ENCODE measurements around the gene CHTF8. TPM values are rescaled to one million over a fixed set of nuclear protein-coding genes. Genes with fewer than 3 reads are reported as not detected.
A peak's percentile ranks its signal among the peaks of the same experiment; 100 is the strongest.
"Not testable (repeated sequence)": the region's sequence is repeated elsewhere in the genome, so short reads cannot be mapped to it uniquely, and the experiment has no call there.

The CHTF8 gene
- total RNA-seq, 1 donor from 2014 or later = 66.1 TPM

DNA sequence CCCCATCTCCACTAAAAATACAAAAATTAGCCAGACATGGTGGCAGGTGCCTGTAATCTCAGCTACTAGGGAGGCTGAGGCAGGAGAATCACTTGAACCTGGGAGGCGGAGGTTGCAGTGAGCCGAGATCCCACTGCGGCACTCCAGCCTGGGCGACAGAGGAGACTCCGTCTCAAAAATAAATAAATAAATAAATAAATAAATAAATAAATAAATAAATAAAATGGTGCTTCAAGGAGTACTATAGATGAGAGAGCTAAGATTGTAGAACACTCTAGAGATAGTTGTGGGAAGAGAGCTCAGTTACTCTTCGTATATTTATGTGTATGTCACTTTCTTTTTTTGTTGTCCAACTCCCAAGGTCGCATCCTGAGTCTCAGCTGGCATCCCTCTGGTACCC, 7.1 kb upstream of the CHTF8 start:
- not testable (repeated sequence) for DNase-seq (ENCODE audit: low read depth, low spot score)

DNA sequence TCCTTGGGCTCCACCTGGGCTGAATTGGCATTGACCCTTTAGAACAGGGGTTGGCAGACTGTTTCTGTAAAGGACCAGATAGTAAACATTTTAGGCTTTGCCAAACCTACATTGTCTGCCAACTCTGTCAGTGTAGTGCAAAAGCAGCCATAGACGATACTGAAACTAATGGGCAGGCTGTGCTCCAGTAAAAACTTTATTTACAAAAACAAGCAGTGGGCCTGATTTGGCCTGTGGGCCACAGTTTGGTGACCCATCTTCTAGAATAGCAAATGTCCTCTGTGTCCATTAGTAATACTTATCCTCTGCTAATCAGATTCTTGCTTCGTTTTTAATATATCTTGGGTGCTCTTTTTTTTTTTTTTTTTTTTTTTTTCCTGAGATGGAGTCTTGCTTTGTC, 6.2 kb upstream of the CHTF8 start:
- DNase-seq (ENCODE audit: low read depth, low spot score) = no peak

DNA sequence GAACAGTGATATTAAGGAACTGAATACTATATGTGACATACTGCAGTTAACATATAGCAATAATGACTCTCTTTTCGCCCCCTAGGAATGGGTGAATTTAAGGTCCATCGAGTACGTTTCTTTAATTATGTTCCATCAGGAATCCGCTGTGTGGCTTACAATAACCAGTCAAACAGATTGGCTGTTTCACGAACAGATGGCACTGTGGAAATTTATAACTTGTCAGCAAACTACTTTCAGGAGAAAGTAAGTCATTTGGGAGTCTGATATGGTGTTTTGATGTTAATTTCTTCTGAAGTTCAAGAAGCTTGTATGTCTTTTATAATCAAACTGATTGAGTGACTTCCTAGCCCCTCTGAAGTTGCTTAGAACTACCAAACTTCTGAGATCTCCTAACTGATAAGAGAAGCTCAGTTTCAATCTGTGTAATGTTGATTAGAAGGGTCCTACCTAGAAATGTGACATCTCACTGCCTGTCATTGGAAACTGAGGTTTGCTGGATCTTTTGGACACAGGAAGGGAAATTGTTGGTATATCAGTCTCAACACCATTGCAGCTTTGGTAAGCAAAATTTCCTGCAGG, 1.1 kb upstream of the CHTF8 start:
- no peak for DNase-seq (ENCODE audit: low read depth, low spot score)

DNA sequence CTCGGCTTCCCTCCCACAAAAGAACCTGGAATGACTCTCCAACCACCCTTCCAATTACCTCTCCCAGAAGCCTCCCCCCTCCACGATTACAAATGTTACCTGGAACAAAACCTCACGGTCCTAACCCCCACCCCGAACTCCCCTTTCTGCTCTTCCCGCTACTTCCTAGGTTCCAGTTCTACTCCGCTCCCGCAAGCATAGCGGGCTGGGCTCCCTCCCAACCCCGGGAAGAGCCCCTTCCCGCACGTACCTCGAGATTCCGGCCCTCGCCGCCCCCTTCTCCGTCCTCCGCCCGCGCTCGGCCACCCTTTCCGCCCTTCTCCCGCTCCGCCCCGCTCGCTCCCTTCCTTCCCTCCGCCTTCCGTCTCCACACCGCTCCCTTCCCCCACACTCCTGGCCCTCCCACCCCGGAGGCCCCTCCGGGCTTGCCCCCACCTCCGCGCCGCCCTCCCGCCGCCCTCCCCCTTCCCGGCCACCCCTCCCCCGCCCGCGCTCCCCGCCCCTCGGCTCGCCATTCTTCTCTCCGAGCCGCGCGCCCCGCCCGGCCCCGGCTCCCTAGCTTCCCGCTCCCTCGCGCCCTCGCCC, 457 bp downstream of the CHTF8 start:
- peak; percentile 48 for DNase-seq (ENCODE audit: low read depth, low spot score)

DNA sequence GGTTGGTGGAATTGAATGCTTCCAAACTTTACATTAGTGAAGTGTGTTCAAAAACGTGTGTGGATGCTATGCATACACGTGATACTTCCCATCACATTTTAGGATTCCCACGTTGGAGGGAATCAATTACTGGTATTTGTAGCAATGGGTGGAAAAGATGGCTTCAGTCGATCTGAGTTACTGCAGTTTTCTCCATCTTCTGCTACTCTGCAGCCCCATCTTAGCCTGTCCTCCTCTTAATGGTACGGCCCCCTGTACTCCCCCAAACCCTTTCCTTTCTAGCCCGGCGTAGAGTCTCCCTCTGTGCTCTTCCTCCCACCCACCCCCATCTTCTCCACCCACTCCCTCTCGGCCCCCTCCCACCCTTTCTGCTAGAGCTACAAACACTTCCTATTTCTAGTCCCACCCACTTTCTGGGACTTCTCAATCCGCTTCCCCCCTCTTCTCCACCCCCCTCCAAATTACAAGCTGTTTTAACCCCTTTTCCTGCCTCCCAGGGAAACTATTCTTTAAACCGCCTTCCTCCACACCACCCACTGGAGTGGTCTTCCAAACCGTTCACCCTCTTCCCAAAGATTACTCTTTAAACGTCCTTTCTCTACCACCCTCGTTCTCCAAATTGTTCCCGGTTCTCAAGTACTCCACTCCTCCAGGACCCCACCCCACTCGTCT, 1.1 kb downstream of the CHTF8 start:
- DNase-seq (ENCODE audit: low read depth, low spot score) = no peak

DNA sequence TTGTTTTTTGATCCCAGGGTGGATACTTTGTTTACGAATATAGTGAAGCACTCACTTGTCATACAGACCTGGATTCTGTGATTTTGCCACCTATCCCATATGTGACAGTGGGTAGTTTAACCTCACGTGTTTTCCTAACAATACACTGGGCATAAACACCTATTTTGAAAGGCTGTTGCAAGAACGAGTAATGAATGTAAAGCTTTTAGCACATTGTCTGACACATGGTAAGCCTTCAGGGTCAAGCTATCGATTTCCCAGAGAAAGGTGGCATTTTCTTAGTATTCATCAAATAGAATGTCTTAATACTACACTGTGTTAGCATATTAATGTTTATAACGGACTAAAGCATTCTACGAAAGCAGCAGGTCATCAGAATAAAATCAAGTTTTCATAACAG, 1.9 kb downstream of the CHTF8 start:
- no peak for DNase-seq (ENCODE audit: low read depth, low spot score)

DNA sequence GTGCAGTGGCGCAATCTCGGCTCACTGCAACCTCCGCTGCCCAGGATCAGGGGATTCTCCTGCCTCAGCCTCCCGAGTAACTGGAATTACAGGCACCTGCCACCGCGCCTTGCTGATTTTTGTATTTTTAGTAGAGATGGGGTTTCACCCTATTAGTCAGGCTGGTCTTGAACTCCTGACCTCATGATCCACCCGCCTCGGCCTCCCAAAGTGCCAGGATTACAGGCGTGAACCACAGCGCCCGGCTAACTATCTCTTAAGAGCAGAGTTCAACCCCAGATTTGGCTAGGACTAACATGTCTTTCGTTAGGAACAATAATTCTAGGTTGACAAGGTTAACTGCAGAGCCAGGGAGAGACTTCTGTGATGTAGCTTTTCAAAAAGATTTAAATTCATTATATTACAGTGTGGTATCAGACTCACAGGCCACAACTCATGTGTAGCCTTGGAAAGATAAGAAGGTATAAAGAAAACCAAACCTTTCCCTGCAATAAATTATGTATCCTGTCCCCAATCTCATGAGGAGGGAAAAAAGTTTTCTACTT, 4.3 kb downstream of the CHTF8 start:
- no peak for DNase-seq (ENCODE audit: low read depth, low spot score)

DNA sequence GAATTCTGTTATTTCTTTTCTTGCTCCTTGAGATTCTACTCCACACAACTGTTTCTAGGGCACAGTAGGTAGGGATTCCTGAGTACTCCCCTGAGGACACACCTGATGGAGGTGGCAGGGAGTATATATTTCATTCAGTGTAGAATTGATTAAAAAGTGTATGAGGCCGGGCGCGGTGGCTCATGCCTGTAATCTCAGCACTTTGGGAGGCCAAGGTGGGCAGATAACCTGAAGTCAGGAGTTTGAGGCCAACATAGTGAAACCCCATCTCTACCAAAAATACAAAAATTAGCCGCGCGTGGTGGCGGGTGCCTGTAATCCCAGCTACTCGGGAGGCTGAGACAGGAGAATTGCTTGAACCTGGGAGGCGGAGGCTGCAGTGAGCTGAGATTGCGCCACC, 5.6 kb downstream of the CHTF8 start:
- DNase-seq (ENCODE audit: low read depth, low spot score) = not testable (repeated sequence)

DNA sequence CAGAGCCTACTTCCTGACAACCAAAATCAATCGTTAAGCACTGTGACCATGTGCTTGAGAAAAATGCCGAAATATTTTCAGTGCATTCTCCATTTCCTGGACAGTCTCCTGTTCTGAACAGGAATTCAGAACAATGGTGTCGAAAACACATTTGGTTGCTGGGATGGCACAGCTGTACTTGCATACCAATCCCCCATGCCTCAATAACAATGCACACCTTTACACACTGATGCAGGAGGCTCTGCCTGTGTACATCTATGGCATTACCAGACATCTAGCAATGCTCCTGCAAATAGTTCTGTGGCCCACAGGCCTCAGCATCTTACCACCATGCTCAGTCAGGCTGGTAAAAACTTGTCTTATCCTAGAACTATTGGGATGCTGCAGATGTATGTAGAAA, 6.2 kb downstream of the CHTF8 start:
- no peak for DNase-seq (ENCODE audit: low read depth, low spot score)

DNA sequence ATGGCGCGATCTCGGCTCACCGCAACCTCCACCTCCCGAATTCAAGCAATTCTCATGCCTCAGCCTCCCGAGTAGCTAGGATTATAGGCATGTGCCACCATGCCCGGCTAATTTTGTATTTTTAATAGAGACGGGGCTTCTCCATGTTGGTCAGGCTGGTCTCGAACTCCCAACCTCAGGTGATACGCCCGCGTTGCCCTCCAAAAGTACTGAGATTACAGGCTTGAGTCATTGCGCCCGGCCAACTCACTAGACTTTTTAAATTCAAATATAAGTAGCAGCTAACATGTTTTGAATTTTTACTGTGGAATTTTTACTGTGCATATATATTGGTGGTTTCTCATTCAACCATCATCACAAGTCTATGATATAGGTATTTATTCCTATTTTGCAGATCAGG, 7.4 kb downstream of the CHTF8 start:
- DNase-seq (ENCODE audit: low read depth, low spot score) = not testable (repeated sequence)

DNA sequence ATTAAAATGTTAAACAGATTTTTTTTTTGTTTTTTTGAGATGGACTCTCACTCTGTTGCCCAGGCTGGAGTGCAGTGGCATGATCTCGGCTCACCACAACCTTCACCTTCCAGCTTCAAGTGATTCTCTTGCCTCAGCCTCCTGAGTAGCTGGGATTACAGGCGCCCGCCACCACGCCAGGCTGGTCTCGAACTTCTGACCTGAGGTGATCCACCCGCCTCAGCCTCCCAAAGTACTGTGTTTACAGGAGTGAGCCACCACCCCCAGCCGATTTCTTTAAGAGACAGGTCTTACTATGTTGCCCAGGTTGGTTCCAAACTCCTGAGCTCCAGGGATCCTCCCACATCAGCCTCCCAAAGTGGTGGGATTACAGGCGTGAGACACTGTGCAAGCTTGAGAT, 8.0 kb downstream of the CHTF8 start:
- DNase-seq (ENCODE audit: low read depth, low spot score) = not testable (repeated sequence)

DNA sequence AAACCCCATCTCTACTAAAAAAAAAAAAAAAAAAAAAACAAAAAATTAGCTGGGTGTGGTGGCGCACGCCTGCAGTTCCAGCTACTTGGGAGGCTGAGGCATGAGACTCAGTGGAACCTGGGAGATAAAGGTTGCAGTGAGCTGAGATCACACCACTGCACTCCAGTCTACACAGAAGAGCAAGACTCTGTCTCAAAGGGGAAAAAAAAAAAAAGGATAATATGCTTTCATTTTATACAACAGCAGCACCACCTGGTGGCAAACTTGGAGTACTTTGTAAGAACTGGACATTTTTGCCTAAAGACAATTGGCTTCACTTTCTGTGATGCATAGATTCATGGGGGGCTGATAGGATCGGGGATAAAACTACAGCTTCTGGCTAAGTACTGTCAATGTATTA, 8.5 kb downstream of the CHTF8 start:
- no peak for DNase-seq (ENCODE audit: low read depth, low spot score)

DNA sequence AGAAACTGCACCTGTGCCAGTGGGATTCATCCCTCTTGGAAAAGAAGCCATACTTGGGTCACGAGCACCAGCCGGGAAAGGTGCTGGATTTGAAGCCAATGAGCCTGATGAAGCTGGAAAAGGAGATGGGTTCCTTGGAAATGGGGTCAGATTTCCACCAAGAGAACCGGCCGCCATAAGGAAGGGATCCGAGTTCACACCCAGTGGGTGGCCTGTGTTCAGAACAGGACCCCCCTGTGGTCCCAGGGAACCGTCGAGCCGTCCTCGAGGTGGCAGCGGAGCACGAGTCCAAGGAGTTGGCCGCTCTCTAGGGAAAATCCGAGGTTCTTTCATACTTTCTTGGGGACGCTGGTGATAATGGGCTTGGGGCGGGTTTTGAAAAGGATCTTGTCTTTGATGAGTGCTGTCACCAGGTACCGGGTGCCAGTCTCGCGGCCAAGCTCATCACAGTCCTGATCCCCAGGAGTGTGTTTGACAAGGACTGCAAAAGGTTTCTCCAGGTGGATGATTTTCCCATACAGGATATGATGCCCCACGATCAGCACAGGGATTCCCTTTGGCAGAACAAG, 12.2 kb downstream of the CHTF8 start:
- no peak for DNase-seq (ENCODE audit: low read depth, low spot score)

DNA sequence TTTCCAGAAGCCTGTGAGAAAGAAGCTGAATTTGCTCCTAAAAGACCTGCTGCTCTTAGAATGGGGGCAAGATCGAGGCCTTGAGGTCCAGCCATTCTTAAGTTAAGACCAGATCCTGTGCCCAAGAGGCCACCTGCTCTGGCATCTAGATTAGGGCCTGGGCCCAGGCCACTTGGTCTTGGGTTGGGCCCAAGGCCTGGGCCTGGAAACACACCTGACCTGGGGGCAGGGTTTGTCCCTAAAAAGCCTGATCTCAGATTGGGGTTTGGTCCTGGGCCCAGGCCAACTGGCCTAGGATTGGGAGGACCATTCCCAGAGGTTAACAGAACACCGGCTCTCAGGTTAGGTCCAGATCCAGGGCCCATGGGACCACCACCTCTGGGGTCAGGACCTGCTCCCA, 12.9 kb downstream of the CHTF8 start:
- DNase-seq (ENCODE audit: low read depth, low spot score) = no peak

DNA sequence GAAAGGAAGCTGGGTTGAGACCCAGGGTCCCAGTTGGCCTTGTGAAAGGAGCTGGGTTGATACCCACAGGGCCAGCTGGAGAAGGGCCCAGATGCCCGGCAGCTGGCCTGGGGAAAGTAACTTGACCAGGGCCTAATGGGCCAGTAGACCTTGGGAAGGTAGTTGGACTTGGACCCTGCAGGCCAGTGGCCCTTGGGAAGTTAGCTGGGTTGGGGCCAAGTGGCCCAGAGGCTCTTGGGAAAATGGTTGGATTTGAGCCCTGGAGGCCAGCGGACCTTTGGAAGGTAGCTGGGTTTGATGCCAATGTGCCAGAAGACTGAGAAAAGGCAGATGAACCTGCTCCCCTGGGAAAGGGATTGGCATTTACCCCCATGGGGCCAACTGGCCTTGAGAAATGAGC, 13.4 kb downstream of the CHTF8 start:
- no peak for DNase-seq (ENCODE audit: low read depth, low spot score)

DNA sequence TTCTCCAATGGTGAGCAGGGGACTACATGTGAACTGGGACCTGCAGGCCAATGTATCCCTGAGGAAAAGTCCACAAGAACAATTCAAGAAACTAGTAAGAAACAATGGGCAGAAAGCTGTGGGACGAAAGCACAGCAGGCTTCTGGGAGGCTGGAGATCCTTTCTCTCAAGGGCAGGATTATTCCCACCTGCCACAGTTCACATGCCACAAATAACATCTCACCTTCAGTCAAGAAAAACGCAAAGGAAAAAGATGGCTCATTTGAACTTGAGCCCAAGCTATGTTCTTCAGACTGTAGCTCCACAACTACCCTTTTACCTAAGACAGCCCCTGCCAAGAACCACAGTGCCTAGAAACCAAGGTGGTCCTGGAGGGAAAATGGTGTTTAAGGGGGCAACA, 13.9 kb downstream of the CHTF8 start:
- no peak for DNase-seq (ENCODE audit: low read depth, low spot score)

DNA sequence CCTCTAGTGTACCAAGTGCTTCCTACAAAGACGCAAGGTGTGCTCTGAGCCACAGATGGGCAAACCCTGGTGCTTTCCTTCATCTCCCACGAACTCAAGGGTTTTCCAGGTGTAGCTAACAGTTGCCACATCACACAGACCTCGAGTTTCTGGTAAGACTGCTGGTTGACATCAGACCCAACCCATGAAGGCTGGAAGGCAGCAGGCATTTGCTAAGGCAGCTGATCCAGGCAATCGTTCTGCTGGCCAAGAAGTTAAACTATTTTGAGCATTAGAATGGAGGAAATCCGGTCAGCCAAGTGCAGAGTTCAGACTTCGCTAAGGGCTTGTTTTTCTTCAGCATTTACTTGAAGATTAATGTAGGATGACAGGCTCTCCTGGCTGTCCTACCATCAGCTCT, 15.5 kb downstream of the CHTF8 start:
- no peak for DNase-seq (ENCODE audit: low read depth, low spot score)

DNA sequence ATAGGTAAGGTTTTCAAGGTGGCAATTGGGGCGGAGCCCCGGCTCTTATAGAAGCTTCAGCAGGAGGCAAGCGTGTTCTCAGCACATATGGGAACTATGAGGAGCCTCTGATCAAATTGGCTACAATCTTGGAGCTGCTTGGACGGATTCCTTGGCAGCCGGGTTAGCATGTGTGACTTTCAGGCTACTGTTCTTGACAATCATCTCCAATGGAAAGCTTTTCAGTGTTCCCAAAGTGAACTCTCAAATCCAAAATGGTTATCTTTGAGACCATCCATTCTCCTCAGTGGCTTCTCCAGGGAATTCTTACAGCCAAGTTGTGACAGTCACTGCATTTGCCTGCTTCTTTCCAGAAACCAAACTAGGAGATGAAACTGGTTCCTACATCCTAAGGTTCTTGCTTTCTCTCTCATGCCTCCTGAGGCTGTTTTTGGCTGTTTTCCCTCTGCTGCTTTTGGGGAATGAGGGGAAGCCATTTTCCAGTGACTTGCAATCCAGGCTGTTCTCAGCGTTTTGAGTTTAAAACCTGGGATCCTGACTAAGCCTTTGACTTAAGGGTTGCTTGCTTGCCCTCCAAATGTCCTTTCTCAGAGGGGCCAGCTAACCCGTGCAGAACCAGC, 16.0 kb downstream of the CHTF8 start:
- no peak for DNase-seq (ENCODE audit: low read depth, low spot score)

DNA sequence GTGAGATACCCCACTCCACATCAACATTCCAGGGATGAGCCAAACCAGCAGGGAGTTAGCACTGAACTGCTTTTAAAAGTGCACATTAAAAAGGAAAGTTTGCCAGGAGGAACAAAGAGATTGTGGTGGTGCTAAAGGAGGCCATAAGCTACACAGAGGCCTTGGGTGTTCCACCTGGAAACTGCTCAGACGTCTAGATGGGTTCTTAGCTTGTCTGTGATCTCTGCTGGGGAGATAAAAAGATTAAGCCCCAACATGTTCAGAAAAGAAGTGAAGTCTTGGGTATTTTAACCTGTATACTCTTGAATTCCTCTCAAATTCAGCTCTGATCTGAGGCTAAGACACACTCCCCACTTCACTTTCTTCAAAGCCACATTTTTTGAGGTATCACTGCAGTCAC, 16.6 kb downstream of the CHTF8 start:
- no peak for DNase-seq (ENCODE audit: low read depth, low spot score)

DNA sequence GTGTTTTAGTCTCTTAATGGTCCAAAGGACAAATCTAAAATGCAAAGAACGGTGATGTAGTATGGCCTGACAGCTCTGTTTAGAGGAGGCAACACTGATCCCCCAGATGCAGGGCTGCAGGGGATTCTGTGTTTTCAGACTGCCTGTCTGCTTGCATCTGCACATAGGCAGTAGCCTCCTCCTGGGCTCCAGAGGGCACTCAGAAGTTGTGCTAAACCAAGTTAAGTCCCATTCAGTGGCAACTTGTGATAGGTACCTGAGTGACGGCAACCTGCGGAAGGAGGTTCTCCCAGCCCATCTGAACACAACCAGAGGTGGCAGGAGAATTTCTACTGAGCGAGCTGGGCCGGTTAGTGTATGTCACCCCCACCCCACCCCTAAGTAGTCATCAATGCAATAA, 17.0 kb downstream of the CHTF8 start:
- no peak for DNase-seq (ENCODE audit: low read depth, low spot score)

DNA sequence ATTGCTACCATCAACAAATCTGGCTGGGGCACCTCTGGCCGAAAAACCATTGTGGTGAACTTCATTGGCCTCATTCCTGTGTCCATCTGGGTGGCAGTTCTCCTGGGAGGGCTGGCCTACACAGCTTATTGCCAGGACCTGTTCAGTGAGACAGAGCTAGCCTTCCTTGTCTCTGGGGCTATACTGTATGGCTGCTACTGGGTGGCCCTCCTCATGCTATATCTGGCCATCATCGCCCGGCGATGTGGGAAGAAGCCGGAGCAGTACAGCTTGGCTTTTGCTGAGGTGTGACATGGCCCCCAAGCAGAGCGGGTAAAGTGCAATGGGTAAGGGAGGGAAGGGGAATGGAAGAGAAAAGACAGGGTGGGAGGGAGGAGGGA, 17.4 kb downstream of the CHTF8 start:
- DNase-seq (ENCODE audit: low read depth, low spot score) = no peak

DNA sequence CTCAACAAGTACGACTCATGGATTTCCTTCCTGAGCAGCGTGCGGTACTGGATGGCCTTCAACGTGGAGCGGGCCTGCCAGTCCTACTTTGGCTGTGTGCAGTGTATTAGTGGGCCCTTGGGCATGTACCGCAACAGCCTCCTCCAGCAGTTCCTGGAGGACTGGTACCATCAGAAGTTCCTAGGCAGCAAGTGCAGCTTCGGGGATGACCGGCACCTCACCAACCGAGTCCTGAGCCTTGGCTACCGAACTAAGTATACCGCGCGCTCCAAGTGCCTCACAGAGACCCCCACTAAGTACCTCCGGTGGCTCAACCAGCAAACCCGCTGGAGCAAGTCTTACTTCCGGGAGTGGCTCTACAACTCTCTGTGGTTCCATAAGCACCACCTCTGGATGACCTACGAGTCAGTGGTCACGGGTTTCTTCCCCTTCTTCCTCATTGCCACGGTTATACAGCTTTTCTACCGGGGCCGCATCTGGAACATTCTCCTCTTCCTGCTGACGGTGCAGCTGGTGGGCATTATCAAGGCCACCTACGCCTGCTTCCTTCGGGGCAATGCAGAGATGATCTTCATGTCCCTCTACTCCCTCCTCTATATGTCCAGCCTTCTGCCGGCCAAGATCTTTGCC, 17.9 kb downstream of the CHTF8 start:
- DNase-seq (ENCODE audit: low read depth, low spot score) = no peak

Data from pulmonary artery endothelial cell (primary cell).